Progenitor cell of endocrine pancreas (in vitro differentiated cells): ENCODE data around the gene RAB18. TPM values are rescaled to one million over a fixed set of nuclear protein-coding genes. Genes with fewer than 3 reads are reported as not detected.
"Not testable (repeated sequence)": the region's sequence is repeated elsewhere in the genome, so short reads cannot be mapped to it uniquely, and the experiment has no call there.

ENCODE experiments used
- DNase-seq: peaks from one replicate; pipeline ENCODE4 v3.0.0; 2021; ENCODE audit warnings: low spot score; ENCODE audit not compliant: unreplicated experiment
- H3K27ac Mint-ChIP-seq: 2 replicates; pipeline ENCODE4 v1.8.0; 2021; ENCODE audit warnings: mild to moderate bottlenecking, moderate library complexity, mixed read lengths
- H3K27me3 Mint-ChIP-seq: 2 replicates; pipeline ENCODE4 v1.8.0; 2021; ENCODE audit warnings: mixed read lengths
- H3K36me3 Mint-ChIP-seq: 2 replicates; pipeline ENCODE4 v1.8.0; 2022; ENCODE audit warnings: mixed read lengths; ENCODE audit not compliant: insufficient read depth
- H3K4me1 Mint-ChIP-seq: 2 replicates; pipeline ENCODE4 v1.8.0; 2021; ENCODE audit warnings: low read depth, mixed read lengths
- H3K4me3 Mint-ChIP-seq: 2 replicates; pipeline ENCODE4 v1.8.0; 2021; ENCODE audit warnings: low read depth, mild to moderate bottlenecking, moderate library complexity, mixed read lengths
- H3K9me3 Mint-ChIP-seq: 2 replicates; pipeline ENCODE4 v1.8.0; 2021; ENCODE audit warnings: low read depth, mixed read lengths
- CTCF ChIP-seq: fragments of 200-600 bp; sonication (generic); IDR thresholded peaks from one replicate; pipeline ENCODE4 v1.5.0; 2021; ENCODE audit warnings: antibody characterized with exemption, mild to moderate bottlenecking; ENCODE audit not compliant: unreplicated experiment
- total RNA-seq: library from RNA; stranded (reverse); gene quantifications from 2 replicates; pipeline ENCODE4 v1.2.1, GENCODE V29; 2021

The RAB18 gene
- total RNA-seq, 1 donor from 2014 or later: 81.0 TPM

- no peak for TF ChIP-seq CTCF
- H3K27ac Mint-ChIP-seq: peak overlapping the region; percentile 100
- H3K4me1 Mint-ChIP-seq: peaks cover 27% of the 10 kb centered on the region
- no peaks in the 10 kb centered on the region for H3K27me3 Mint-ChIP-seq
- no peaks in the 10 kb centered on the region for H3K9me3 Mint-ChIP-seq
- peak overlapping the region; percentile 97 for H3K4me3 Mint-ChIP-seq
- no peak for DNase-seq
- peaks cover 3% of the 10 kb centered on the region for H3K36me3 Mint-ChIP-seq
Measured at GRCh38 chr10:27504808-27505460, 830 bp downstream of the RAB18 start.

GRCh38 chr10:27505537-27505936, 1.4 kb downstream of the RAB18 start:
- H3K9me3 Mint-ChIP-seq, H3K36me3 Mint-ChIP-seq, H3K27me3 Mint-ChIP-seq, DNase-seq: not testable (repeated sequence)
- H3K4me1 Mint-ChIP-seq: peaks cover 27% of the 10 kb centered on the region
- peak overlapping the region; percentile 39 for H3K27ac Mint-ChIP-seq
- peak overlapping the region; percentile 68 for H3K4me3 Mint-ChIP-seq

- Mint-ChIP-seq H3K4me1 (peaks cover 27% of the 10 kb centered on the region), H3K36me3 (peaks cover 8% of the 10 kb centered on the region), H3K27ac (no peak overlapping the region), H3K4me3 (peak overlapping the region; percentile 68), H3K9me3 (no peaks in the 10 kb centered on the region), H3K27me3 (no peaks in the 10 kb centered on the region)
- DNase-seq: no peak
- TF ChIP-seq CTCF: no peak
Measured at GRCh38 chr10:27506280-27506679, 2.2 kb downstream of the RAB18 start.

GRCh38 chr10:27512548-27512947, 8.4 kb downstream of the RAB18 start:
- TF ChIP-seq CTCF: no peak
- H3K36me3 Mint-ChIP-seq: peaks cover 27% of the 10 kb centered on the region
- DNase-seq: no peak
- no peaks in the 10 kb centered on the region for H3K9me3 Mint-ChIP-seq
- H3K4me1 Mint-ChIP-seq: peaks cover 6% of the 10 kb centered on the region
- H3K27me3 Mint-ChIP-seq: no peaks in the 10 kb centered on the region
- no peak overlapping the region for H3K27ac Mint-ChIP-seq
- H3K4me3 Mint-ChIP-seq: no peak overlapping the region

- H3K9me3 Mint-ChIP-seq: no peaks in the 10 kb centered on the region
- no peak overlapping the region for H3K4me3 Mint-ChIP-seq
- no peak for TF ChIP-seq CTCF
- H3K4me1 Mint-ChIP-seq: peaks cover 6% of the 10 kb centered on the region
- peaks cover 30% of the 10 kb centered on the region for H3K36me3 Mint-ChIP-seq
- DNase-seq: no peak
- H3K27me3 Mint-ChIP-seq: no peaks in the 10 kb centered on the region
- peak overlapping the region; percentile 16 for H3K27ac Mint-ChIP-seq
Measured at GRCh38 chr10:27513451-27514191, 9.5 kb downstream of the RAB18 start.
